Measurements from ENCODE around the gene STX1B. TPM values are rescaled to one million over a fixed set of nuclear protein-coding genes. Genes with fewer than 3 reads are reported as not detected.
"Not testable (repeated sequence)": the region's sequence is repeated elsewhere in the genome, so short reads cannot be mapped to it uniquely, and the experiment has no call there.

The STX1B gene
- total RNA-seq, 1 experiment from 2014 or later = 3.7 TPM

DNA sequence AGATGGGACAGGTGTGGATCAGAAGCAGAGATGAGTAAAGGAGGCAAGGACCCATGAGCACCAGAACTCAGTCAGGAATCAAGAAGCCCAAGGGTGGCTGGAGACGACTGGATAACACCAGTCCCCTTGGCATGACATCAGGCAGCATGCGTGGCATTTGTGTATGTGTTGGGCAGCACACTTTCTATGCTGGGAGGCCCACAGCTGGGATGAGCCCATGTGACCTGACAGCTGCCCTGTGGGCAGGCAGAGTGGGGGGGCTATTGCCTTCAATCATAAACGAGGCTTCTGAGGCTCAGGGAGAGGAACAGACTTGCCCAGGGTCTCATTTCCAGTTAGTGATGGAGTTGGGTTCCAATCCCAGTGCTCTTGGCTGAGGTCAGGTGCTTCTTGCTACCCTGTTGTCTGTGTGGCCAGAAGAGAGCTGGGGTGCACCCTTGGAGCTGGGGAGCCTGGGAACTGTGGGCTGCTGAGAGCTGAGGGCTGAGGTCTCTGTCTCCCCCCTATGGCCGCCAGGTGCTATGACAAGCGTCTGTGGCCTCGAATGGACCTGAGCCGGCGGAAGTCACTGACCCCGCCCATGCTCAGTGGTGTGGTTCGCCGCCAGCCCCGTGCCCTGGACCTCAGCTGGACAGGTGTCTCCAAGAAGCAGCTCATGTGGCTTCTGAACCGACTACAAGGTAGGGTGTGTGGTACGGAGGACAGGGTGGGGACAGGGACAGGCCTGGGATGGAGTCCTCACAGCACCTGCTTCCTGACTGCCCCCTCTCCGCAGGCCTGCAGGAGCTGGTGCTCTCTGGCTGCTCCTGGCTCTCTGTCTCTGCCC, 68.6 kb downstream of the STX1B start:
- ChIA-PET CTCF (interaction anchor here (0.5 to 1.5 kb wide), 6 partner anchors 12 to 485 kb away, joined by 3 to 15 read pairs (median 3); no protein-coding TSS in a partner anchor), POLR2A (interaction anchor here (0.8 kb wide), 1 partner anchor 164 kb away, joined by 3 read pairs; no protein-coding TSS in a partner anchor)
- no peaks in the 10 kb centered on the region for H3K36me3 ChIP-seq (ENCODE audit: control insufficient read depth, insufficient read depth, low read length)
- in situ Hi-C loops (cut with HindIII; ENCODE audit: low pct_unique_long_range_greater_than_20kb, low sequenced_read_pairs) (no loop called here), intact Hi-C loops (cut with micrococcal nuclease; ENCODE audit: unreplicated experiment) (no loop called here)
- TF ChIP-seq REST (IDR thresholded peaks at IDR 0.05; ENCODE audit: insufficient read depth in 1 of 2, low read depth in 2 of 2, low read length in 1 of 2) (no peak), SIN3A (IDR thresholded peaks at IDR 0.05; ENCODE audit: borderline replicate concordance, insufficient read depth, low read depth, low read length) (no peak), TCF7L2 (IDR thresholded peaks at IDR 0.05; ENCODE audit: low read depth, low read length) (no peak), POLR2AphosphoS5 (IDR thresholded peaks at IDR 0.05; ENCODE audit: low read depth, low read length) (no peak), CTCF (IDR thresholded peaks at IDR 0.05) (peak; percentile 97)
- peak; percentile 95 for ATAC-seq
- DNase-seq (ENCODE audit: low read depth, low spot score) = no peak
- no TSS peak for BruUV-seq (replicated peaks)
- peaks cover 8% of the 10 kb centered on the region; the same call in 1 of the 2 replicates for H3K4me1 ChIP-seq (ENCODE audit: control insufficient read depth, insufficient read depth, low read length)
- no peaks in the 10 kb centered on the region for H3K27me3 ChIP-seq (ENCODE audit: control insufficient read depth, insufficient read depth, low read length)
- H3K9me3 ChIP-seq (ENCODE audit: control insufficient read depth, insufficient read depth, low read depth, low read length) = no peaks in the 10 kb centered on the region
- peak overlapping the region; percentile 44; the same call in 1 of the 2 replicates for H3K27ac ChIP-seq (ENCODE audit: low read length)
- no peak overlapping the region for H3K4me3 ChIP-seq (ENCODE audit: low read depth in 2 of 2, low read length in 2 of 2)

- in situ Hi-C loops (cut with HindIII; ENCODE audit: low pct_unique_long_range_greater_than_20kb, low sequenced_read_pairs); H3K4me1 ChIP-seq (ENCODE audit: control insufficient read depth, insufficient read depth, low read length); BruUV-seq (replicated peaks); intact Hi-C loops (cut with micrococcal nuclease; ENCODE audit: unreplicated experiment); DNase-seq (ENCODE audit: low read depth, low spot score); H3K4me3 ChIP-seq (ENCODE audit: low read depth in 2 of 2, low read length in 2 of 2); H3K36me3 ChIP-seq (ENCODE audit: control insufficient read depth, insufficient read depth, low read length); ATAC-seq; H3K27me3 ChIP-seq (ENCODE audit: control insufficient read depth, insufficient read depth, low read length); H3K27ac ChIP-seq (ENCODE audit: low read length); H3K9me3 ChIP-seq (ENCODE audit: control insufficient read depth, insufficient read depth, low read depth, low read length): not testable (repeated sequence)
- CTCF ChIA-PET = interaction anchor here (0.6 to 1.0 kb wide), 4 partner anchors 11 to 359 kb away, joined by 3 to 7 read pairs (median 4); no protein-coding TSS in a partner anchor
- POLR2A ChIA-PET = interaction anchor here (0.7 kb wide), 1 partner anchor 181 kb away, joined by 3 read pairs; no protein-coding TSS in a partner anchor
Measured at GRCh38 chr16:30939571-30939970, 70.9 kb downstream of the STX1B start.

Other genes with a start within 250 kb of the STX1B start
- 21.0 TPM for gene CFAP119, start 248.6 kb downstream of the STX1B start, total RNA-seq (2021; ENCODE audit: unreplicated experiment)
- 114 TPM for gene RNF40, start 248.3 kb downstream of the STX1B start, total RNA-seq (2021; ENCODE audit: unreplicated experiment)
- gene ZNF629, start 223.4 kb downstream of the STX1B start, total RNA-seq (2021; ENCODE audit: unreplicated experiment) = 19.2 TPM
- gene BCL7C, start 116.6 kb downstream of the STX1B start, total RNA-seq (2021; ENCODE audit: unreplicated experiment) = 45.8 TPM
- gene CTF1, start 114.0 kb downstream of the STX1B start, total RNA-seq (2021; ENCODE audit: unreplicated experiment) = 2.9 TPM
- 52.3 TPM for gene FBXL19, start 87.1 kb downstream of the STX1B start, total RNA-seq (2021; ENCODE audit: unreplicated experiment)
- 26.9 TPM for gene ORAI3, start 61.6 kb downstream of the STX1B start, total RNA-seq (2021; ENCODE audit: unreplicated experiment)
- 38.7 TPM for gene SETD1A, start 52.9 kb downstream of the STX1B start, total RNA-seq (2021; ENCODE audit: unreplicated experiment)
- 5.4 TPM for gene HSD3B7, start 25.4 kb downstream of the STX1B start, total RNA-seq (2021; ENCODE audit: unreplicated experiment)
- 65.2 TPM for gene STX4, start 22.9 kb upstream of the STX1B start, total RNA-seq (2021; ENCODE audit: unreplicated experiment)
- 21.5 TPM for gene ZNF668, start 63.6 kb upstream of the STX1B start, total RNA-seq (2021; ENCODE audit: unreplicated experiment)
- 26.8 TPM for gene ZNF646, start 63.8 kb upstream of the STX1B start, total RNA-seq (2021; ENCODE audit: unreplicated experiment)
- 3.4 TPM for gene PRSS53, start 78.3 kb upstream of the STX1B start, total RNA-seq (2021; ENCODE audit: unreplicated experiment)
- 109 TPM for gene VKORC1, start 84.2 kb upstream of the STX1B start, total RNA-seq (2021; ENCODE audit: unreplicated experiment)
- 60.4 TPM for gene BCKDK, start 97.7 kb upstream of the STX1B start, total RNA-seq (2021; ENCODE audit: unreplicated experiment)
- 48.3 TPM for gene KAT8, start 107.0 kb upstream of the STX1B start, total RNA-seq (2021; ENCODE audit: unreplicated experiment)
- 0.15 TPM for gene PRSS8, start 125.1 kb upstream of the STX1B start, total RNA-seq (2021; ENCODE audit: unreplicated experiment)
- 0.23 TPM for gene PRSS36, start 139.4 kb upstream of the STX1B start, total RNA-seq (2021; ENCODE audit: unreplicated experiment)
- 441 TPM for gene FUS, start 169.5 kb upstream of the STX1B start, total RNA-seq (2021; ENCODE audit: unreplicated experiment)
- 99.4 TPM for gene PYCARD, start 192.1 kb upstream of the STX1B start, total RNA-seq (2021; ENCODE audit: unreplicated experiment)
- 0.08 TPM for gene TRIM72, start 203.5 kb upstream of the STX1B start, total RNA-seq (2021; ENCODE audit: unreplicated experiment)
- gene PYDC1, start 206.5 kb upstream of the STX1B start, total RNA-seq (2021; ENCODE audit: unreplicated experiment) = not detected
- 1.3 TPM for gene ITGAM, start 249.3 kb upstream of the STX1B start, total RNA-seq (2021; ENCODE audit: unreplicated experiment)

Data from Panc1 (cell line).